ENCODE data around the gene HEATR5B. TPM values are rescaled to one million over a fixed set of nuclear protein-coding genes. Genes with fewer than 3 reads are reported as not detected.
"Not testable (repeated sequence)": the region's sequence is repeated elsewhere in the genome, so short reads cannot be mapped to it uniquely, and the experiment has no call there.

Gene HEATR5B
- total and polyA plus RNA-seq, 5 donors: 9.1 to 19.2 (median 15.6) TPM

GRCh38 chr2:36931688-36932087, 152.5 kb downstream of the HEATR5B start:
- intact Hi-C loops (cut with DNase I); H3K4me3 ChIP-seq (ENCODE audit: low read length); H3K4me1 ChIP-seq (ENCODE audit: control insufficient read depth, insufficient read depth, low read length); H3K27ac ChIP-seq (ENCODE audit: low read length); H3K9me3 ChIP-seq (ENCODE audit: control insufficient read depth, low read length); H3K27me3 ChIP-seq (ENCODE audit: control insufficient read depth, insufficient read depth); ATAC-seq; DNase-seq: not testable (repeated sequence)
- 97% methylated on average over 6 of the region's 6 CpGs for WGBS

Other genes with a start within 250 kb of the HEATR5B start
- 10 to 100 TPM; 30.9 to 41.1 (median 35.0) TPM for gene STRN, start 117.8 kb downstream of the HEATR5B start, total RNA-seq
- 7.7 TPM for gene STRN, start 117.8 kb downstream of the HEATR5B start, polyA plus RNA-seq
- 1 to 10 TPM; 5.1 to 8.6 (median 6.9) TPM for gene GPATCH11, start 146 bp upstream of the HEATR5B start, total RNA-seq
- 4.1 TPM for gene GPATCH11, start 146 bp upstream of the HEATR5B start, polyA plus RNA-seq
- gene EIF2AK2, start 72.6 kb upstream of the HEATR5B start, total RNA-seq: 10 to 100 TPM; 21.9 to 32.9 (median 25.5) TPM
- 6.0 TPM for gene EIF2AK2, start 72.6 kb upstream of the HEATR5B start, polyA plus RNA-seq
- gene SULT6B1, start 104.3 kb upstream of the HEATR5B start, total RNA-seq: not detected
- not detected for gene SULT6B1, start 104.3 kb upstream of the HEATR5B start, polyA plus RNA-seq
- 10 to 100 TPM; 46.8 to 57.7 (median 55.9) TPM for gene CEBPZOS, start 112.1 kb upstream of the HEATR5B start, total RNA-seq
- 75.7 TPM for gene CEBPZOS, start 112.1 kb upstream of the HEATR5B start, polyA plus RNA-seq
- 10 to 100 TPM; 24.0 to 35.4 (median 33.1) TPM for gene CEBPZ, start 147.2 kb upstream of the HEATR5B start, total RNA-seq
- gene CEBPZ, start 147.2 kb upstream of the HEATR5B start, polyA plus RNA-seq: 34.9 TPM
- 10 to 100 TPM; 15.4 to 20.1 (median 18.3) TPM for gene NDUFAF7, start 147.3 kb upstream of the HEATR5B start, total RNA-seq
- gene NDUFAF7, start 147.3 kb upstream of the HEATR5B start, polyA plus RNA-seq: 17.4 TPM
- gene PRKD3, start 240.5 kb upstream of the HEATR5B start, total RNA-seq: 10 to 100 TPM; 17.4 to 24.6 (median 20.6) TPM
- 5.6 TPM for gene PRKD3, start 240.5 kb upstream of the HEATR5B start, polyA plus RNA-seq

All from right cardiac atrium (tissue), 5 donors.